CD4-positive, alpha-beta T cell treated with Interleukin-12 subunit alpha and Interleukin-12 subunit beta, for 1 hour (primary cell): Measurements from ENCODE around the gene TIPRL.

Experiments used
- DNase-seq: peaks from one replicate; pipeline ENCODE4 v3.0.0-alpha.2; 2020

TIPRL gene

DNA sequence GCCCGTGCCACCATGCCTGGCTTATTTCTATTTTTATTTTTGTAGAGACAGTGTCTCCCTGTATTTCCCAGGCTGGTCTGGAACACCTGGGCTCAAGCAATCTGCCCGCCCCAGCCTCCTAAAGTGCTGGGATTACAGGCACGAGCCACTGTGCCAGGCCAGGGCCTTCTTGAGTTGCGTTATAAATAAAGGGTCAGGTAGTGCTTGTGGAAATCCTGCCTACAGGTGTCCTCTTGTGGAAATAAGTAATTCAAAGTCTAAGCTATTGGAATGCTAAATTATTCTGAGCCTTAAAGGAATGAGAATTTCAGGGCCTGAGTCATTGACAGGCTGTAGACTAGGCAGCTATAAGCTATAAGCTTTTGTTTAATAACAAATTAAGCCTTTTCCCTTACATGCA, 38.9 kb downstream of the TIPRL start:
- no peak for DNase-seq

DNA sequence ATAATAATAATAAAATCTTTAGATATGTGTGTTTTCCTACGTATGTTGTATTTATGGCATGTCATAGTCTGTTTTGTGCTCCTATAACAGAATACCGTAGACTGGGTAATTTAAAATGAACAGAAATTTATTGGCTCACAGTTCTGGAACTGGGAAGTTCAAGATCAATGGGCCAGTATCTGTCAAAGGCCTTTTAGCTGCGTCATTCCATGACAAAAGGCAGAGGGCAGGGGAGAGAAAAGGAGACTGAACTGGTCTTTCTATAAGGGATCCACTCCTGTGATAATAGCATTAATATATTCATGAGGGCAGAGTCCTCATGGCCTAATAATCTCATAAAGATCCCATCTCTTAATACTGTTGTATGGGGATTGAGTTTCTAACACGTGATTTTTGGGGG, 39.9 kb downstream of the TIPRL start:
- DNase-seq: no peak

DNA sequence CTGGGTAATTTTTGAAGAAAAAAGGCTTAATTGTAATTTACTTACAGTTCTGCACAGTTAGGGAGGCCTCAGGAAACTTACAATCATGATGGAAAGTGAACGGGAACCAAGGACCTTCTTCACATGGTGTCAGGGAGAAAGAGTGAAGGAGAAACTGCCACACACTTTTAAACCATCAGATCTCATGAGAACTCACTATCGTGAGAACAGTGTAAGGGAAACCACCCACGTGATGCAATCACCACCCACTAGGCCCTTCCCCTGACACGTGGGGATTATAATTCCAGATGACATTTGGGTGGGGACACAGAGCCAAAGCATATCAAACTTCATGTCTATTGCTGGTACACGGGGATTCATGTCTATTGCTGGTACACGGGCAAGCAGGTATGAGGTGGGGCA, 41.7 kb downstream of the TIPRL start:
- no peak for DNase-seq

DNA sequence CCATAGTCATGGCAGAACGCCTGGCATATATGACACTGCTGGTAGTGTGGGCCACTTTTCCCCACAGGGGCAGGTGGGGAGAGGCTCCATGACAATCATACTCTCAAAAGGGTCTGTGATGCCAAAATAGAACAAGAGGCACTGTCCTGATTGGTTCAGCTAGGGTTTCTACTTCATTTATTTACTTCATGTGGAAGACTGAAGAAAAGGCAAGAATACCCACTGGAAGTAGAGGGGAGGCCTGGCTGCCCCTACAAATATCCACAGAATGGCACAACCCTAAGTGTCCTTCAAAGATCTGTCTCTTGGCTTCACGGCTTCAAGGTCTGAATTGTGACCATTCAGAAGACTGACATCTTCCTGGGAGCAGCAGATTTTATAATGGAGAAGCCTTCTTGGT, 42.5 kb downstream of the TIPRL start:
- DNase-seq: no peak

DNA sequence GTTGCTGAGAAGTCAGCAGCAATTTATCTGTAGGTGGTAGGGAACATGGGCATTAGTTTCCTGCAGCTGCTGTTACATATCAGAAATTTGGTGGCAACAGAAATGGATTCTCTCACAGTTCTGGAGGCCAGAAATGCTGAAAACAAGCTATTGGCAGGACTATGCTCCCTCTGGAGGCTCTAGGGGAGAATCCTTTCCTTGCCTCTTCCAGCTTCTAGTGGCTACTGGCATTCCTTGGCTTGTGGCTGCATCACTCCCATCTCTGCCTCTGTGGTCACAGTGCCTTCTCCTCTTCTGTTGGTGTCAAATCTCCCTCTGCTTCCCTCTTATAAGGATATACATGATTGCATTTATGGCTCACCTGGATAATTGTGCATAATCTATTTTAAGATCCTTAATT, 44.5 kb downstream of the TIPRL start:
- no peak for DNase-seq

DNA sequence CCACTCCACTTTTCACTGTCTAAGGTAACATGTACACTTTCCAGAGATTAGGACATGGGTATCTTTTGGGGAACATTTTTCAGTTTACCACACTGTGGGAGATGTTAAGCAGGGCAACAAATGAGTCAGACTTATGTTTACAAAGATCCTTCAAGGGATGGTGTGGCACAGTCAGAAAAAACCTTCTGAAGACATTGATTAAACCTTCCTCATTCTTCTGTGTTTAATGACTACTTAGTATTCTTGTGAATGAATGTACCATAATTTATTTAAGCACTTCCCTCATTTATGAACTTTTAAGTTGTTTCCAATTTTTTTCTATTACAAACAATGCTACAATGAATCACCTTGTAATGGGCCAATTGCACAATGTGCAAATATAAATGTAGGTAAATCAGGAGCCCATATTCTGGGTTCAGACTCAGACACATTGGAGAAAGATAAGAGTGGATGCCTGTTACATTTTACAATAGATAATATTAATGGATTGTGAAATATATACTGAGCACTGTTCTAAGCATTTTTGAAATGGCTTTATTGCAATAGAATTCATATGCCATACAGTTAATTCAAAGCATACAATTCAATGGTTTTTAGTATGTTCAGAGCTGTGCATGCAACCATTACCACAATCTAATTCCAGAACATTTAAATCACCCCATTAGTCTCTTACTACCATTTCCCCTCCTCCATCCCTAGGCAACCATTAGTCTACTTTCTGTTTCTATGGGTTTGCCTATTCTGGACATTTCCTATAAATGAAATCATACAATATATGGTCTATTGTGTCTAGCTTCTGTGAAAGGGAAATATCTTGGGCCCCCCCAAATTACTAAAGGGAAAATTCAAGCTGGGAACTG, 45.1 kb downstream of the TIPRL start:
- no peak for DNase-seq

DNA sequence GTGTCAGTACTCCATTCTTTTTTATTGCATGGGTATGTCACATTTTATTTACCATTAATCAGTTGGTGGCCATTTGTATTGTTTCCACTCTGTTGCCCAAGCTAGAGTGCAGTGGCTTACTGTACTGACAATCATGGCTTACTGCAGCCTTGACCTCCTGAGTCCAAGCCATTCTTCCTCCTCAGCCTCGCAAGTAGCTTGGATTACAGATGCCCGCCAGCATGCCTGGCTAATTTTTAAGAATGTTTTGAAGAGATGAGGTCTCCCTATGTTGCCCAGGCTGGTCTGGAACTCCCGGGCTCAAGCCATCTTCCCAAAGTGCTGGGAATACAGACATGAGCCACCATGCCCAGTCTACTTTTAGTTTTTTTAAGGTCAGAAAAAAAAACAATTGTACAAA, 46.2 kb downstream of the TIPRL start:
- DNase-seq: no peak

DNA sequence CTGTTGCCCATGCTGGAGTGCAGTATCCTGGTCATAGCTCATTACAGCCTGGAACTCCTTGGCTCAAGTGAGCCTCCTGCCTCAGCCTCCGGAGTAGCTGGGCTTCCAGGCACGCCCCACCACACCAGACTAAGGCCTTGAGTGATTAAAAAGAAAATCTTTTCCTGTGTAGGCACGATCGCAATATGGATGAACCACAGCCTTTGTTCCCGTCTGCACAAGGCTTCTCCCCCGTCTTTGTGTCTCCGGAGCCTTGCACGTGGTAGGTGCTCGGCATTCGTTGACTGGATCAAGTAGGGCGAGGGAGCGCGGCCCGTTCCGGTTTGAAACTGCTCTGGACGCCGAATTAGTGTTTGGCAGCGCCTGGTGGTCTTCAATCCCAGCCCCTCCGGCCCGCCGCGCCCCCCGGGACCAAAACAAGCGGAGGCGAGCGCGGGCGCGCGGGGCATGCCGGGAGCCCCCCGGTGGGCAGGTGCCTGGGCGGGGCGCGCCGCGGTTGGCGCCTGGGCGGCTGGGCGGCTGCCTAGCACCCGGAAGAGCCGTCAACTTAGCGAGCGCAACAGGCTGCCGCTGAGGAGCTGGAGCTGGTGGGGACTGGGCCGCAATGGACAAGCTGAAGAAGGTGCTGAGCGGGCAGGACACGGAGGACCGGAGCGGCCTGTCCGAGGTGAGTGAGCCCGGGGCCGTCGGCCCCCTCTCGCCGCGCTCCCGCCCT, 46.9 kb downstream of the TIPRL start, which contains the start of gene SFT2D2:
Gene SFT2D2, plus strand, starts transcription at position 529 of the 715 bp plus-strand sequence. Its CDS starts 76 bp downstream, at position 605.
- peak; percentile 78 for DNase-seq

DNA sequence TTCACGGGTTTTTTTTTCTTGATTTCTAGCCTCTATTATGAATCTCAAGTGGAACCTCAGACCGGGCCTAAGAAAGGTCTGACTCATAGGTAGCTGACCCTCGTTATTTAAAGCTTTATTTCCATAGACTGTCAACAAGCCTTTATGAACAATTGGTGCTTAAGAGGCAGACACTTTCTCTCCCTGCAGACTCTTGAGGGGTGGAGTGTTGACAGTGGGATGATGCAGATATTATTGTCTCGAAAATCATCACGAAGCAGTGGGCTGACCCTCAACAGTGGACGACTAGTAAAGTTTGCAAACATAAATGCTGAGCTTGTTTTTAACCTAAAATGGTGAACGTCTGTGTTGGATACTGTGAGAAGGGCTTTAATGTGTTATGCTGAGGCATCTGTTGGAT, 48.9 kb downstream of the TIPRL start:
- DNase-seq: no peak

DNA sequence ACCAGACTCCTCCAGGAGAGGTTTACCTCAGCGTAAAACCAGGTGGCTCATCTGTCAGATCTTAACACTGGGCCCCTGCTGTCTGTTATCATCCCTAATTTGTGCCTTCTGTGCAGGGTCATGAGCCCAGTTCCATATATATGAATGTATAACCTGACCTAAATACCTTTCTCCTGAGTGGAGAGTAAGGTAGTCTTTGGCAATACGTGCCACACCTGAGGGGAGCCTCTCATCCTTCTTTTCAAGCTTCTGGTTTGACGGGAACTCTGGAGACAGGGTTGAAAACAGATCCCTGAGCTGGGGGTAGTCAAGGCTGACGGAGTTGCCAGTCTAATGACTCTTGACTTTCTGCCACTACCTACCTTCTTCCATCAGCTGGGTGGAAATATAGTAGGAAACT, 51.1 kb downstream of the TIPRL start:
- no peak for DNase-seq

DNA sequence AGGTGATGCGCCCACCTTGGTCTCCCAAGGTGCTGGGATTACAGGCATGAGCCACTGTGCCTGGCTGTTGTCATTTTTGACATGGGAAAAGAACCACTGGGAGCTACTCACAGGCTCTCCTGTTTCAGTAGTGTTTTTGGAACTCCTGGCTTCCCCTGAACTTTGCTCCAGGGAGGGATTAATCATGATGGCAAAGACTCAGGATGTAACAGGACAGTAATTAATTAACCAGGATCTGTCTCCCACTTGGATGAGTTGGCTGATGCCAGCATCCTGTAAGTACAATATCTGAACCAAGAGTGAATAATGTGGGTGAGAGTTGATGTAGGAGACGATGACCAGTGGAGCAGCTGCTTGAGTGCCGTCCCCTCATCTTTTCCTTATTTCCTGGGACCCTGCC, 51.9 kb downstream of the TIPRL start:
- DNase-seq: no peak

DNA sequence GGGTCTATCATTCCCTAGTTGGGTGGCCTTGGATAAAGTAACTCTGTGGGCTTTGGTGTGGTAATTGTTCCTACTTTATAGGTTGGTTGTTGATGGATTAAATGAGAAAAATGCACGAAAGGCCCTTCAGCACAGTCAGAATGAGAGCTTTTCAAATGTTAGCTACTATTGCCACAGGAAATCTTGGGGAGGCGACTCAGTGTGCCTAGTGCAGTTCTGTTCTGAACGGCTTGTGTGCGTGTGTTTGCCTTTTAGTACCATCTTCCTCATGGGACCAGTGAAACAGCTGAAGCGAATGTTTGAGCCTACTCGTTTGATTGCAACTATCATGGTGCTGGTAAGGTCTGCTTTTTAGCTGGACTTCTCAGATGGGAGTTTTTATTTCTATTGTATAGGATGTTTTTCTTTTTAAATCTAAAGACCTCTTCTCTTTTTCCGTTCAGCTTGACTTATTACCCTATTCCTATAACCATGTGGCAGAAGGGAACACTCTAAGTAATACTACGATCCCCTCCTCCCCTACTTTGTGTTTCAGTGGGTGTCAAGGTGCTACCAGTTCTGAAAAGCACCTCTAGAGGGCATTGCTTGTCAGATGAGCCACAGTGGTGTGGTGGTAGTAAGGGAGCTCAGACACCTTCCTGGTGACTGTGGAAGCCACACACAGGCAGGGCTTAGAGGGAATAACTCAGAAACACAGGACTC, 56.2 kb downstream of the TIPRL start:
- DNase-seq: peak; percentile 61

DNA sequence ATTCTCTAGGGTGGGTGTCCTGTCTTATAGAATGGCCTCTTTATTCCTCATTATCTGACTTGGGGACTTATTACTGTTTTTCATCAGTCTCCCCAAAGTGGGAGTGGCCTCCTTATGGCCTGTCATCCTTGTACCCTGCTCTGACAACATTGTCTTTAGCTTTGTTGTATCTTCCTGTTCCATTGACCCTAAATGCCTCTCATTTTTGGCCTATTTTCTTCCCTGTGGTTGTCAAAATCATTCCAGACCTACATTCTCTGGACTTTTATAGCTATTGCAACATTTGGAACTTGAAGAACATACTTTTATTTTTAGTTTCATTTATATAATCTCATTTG, 56.8 kb downstream of the TIPRL start:
- DNase-seq: no peak

DNA sequence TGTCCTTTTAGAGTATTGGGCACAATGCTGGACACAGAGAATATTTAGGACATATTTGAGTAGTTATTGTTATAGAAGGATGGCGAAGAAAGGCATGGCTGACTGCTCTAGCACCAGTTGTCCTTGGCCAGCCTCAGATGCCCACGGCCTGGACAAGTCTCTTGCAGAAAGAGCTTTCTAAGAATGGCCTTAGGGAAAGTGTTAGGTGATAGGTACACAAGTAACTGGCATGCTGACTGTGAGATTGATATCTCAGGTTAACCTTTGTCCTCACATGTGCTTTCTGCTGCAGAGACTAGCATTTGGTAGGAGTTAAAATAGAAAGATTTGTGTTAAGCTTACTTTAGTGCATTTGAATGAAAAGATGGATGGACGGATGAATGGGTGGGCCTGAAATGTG, 57.2 kb downstream of the TIPRL start:
- no peak for DNase-seq

DNA sequence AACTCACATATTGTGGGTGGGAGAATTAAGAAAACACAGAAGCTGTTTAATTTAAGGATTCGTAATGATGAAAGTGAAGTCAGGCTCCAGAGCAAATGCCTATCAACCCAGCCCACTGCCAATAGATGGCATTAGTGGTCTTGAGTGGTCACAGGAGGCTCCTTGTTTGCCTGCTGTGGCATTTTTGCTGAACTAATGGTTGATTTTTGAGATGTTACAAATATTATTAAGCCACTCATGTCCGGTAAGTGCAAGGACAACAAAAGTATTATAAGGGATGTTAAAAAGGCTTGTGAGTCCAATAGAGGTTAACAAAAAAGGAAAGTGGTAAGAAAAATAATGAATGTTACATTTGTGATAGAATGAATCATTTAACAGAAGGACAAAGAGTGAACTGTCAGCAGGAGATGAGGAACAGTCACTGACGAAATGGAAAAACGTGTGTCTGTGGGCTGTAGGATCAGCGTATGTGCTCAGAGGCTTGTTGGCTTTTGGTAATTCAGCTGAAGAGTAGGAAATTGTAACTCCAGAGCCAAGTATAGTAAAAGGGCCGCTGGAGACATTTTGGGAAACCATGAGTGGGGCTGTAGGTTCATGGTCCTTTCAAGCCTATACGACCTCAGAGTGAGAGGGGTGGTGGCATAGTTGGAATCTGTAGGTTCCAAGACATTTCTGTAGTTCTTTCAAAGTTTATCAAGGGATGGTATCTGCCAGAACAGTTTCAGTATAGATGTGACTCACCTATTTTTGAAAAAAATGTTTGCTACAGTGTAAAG, 58.3 kb downstream of the TIPRL start:
- no peak for DNase-seq

DNA sequence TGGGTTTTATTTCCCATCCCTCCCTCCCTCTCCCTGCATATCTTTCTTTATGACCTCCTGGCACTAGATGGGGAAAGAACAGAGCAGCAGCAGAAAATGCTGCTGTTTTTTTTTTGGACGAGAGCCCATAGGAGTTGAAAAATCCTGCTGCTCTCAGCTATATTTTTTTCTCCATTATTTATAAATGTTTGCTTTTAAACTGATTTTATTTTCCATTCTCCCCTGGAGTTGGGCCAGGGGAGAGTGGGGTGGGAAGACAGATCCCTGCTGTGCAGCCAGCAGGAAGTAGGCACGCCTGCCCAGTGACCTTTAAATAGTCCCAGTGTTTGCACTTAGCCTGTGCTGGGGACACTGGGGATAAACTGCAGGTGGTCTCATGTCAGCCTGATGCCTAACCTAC, 64.4 kb downstream of the TIPRL start:
- no peak for DNase-seq

DNA sequence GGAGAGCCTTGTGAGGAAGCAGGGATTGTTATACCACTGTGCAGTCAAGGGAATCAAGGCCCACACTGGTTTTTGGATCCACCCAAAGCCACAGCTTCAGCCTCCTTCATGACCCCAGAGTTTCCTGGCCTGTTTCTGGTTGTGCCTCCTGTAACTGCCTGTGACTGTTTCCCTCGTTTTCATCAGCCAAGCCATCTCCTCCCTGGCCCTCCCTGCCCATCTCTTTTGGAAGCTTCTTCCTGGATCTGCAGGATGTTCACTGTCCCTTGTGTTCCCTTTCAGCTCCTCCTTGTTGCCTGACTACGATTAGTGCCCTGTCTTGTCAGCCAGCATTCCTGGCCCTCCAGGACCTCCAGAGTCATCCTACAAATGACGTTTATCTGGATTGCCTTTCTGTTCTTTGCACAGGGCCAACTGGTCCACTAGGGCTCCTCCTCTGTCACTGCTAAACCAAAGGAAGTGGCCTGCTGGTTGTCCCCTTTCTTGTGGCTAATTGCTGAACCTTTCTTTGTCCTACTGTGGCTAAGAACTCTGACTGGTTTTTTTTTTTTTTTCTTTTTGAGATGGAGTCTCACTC, 65.0 kb downstream of the TIPRL start:
- no peak for DNase-seq

DNA sequence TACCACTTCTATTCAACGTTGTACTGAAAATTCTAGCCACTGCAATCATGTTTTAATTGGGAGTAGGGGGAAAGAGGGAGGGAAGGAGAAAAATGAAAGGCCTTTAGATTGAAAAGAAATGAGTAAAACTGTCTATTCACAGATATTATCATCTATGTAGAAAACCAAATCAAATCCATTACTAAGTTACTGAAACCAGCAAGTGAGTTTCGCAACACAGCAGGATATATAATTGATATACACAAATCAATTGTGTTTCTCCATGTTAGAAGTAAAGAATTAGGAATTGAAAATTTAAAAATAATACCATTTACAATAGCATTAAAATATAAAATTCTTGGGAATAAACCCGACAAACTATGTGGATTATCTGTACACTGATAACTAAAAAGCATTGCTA, 66.3 kb downstream of the TIPRL start:
- DNase-seq: no peak

DNA sequence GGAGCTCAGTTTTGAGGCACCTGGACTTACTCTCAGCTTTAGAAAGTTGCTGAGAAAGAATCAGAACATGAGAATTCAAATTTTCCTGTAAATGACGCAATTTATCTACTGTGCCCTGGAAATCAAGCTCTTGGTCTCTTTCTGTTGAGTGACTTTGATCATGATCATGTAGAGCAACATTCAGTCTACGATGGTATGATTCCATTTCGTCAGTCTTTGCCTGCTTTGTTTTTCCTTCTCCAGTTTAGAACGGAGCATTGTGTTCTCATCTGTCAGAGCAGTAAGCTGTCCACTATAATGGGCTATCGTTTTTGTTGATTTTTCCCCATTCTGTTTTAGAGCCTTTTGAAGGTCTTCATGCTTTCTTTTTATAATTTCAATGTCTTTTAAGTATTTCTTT, 67.7 kb downstream of the TIPRL start:
- no peak for DNase-seq
